Esophagus muscularis mucosa (tissue), 4 donors: ENCODE results near the gene CATSPERE. TPM values are rescaled to one million over a fixed set of nuclear protein-coding genes. Genes with fewer than 3 reads are reported as not detected.
"Not testable (repeated sequence)": the region's sequence is repeated elsewhere in the genome, so short reads cannot be mapped to it uniquely, and the experiment has no call there.

Experiments
- DNase-seq: peaks from one replicate; pipeline ENCODE4 v3.0.0-alpha.2; 2017; ENCODE audit errors: extremely low spot score
- H3K27ac ChIP-seq, 4 donors: fragments of 200-600 bp; sonication (generic); replicated peaks in 1 of 4; 1 replicate in 3 of 4; 2 replicates in 1 of 4; pipeline ENCODE4 v1.5.1; 2016 to 2019; ENCODE audit warnings: mild to moderate bottlenecking in 1 of 4
- H3K27me3 ChIP-seq, 4 donors: fragments of 200-600 bp; sonication (generic); one replicate each; pipeline versions ENCODE4 v1.5.1 to v1.6.0; 2016 to 2019
- H3K36me3 ChIP-seq, 4 donors: fragments of 200-600 bp; sonication (generic); one replicate each; pipeline ENCODE4 v1.5.1; 2016 to 2019
- H3K4me1 ChIP-seq, 4 donors: fragments of 200-600 bp; sonication (generic); one replicate each; pipeline ENCODE4 v1.5.1; 2016 to 2019
- H3K4me3 ChIP-seq, 4 donors: fragments of 200-600 bp; sonication (generic); 1 replicate in 2 of 4; 2 replicates in 2 of 4; pipeline ENCODE4 v1.5.1; 2016 to 2019; ENCODE audit warnings: mild to moderate bottlenecking in 4 of 4, moderate library complexity in 1 of 4
- H3K9me3 ChIP-seq, 4 donors: fragments of 200-600 bp; sonication (generic); 1 replicate in 3 of 4; 2 replicates in 1 of 4; pipeline ENCODE4 v1.5.1; 2016 to 2019
- EP300 ChIP-seq: sonication (generic); formaldehyde crosslinking; IDR thresholded peaks from one replicate; pipeline ENCODE4 v1.6.1; 2017; ENCODE audit warnings: antibody characterized with exemption
- POLR2A ChIP-seq: fragments of 450-650 bp; IDR thresholded peaks from one replicate; pipeline ENCODE4 v1.6.1; 2017; ENCODE audit warnings: antibody characterized with exemption, moderate library complexity, mild to moderate bottlenecking, low read depth
- POLR2AphosphoS5 ChIP-seq, 2 donors: sonication (generic); formaldehyde crosslinking; IDR thresholded peaks; one replicate each; pipeline ENCODE4 v1.6.1; 2017; ENCODE audit warnings: antibody characterized with exemption in 2 of 2
- WGBS: methylation state at CpG from one replicate; pipeline ENCODE4 v1.1.5; 2018; 5-methylcytosine and 5-hydroxymethylcytosine counted together
- intact Hi-C: fragments of 100-400 bp; cut with DNase I; formaldehyde crosslinking; loops from one replicate; pipeline ENCODE4 v1.15.1; 2023
- small RNA-seq, 3 donors: library from RNA; depleted of rRNA; stranded (forward); fragments of <200 nt; gene quantifications; one replicate each; pipeline ENCODE3, GENCODE V24; 2016
- total RNA-seq, 4 donors: library from RNA; depleted of rRNA; stranded (reverse); fragments of >200 nt; gene quantifications; one replicate each; pipeline versions ENCODE4 v1.1.0 to v1.2.1, GENCODE V29; 2016
- TF ChIP-seq, protein P1 (sequence below), 3 experiments: fragments of 200-600 bp in 2 of 3; fragments of 450-650 bp in 1 of 3; sonication (generic) in 2 of 3; IDR thresholded peaks; one replicate each; pipeline ENCODE4 v1.5.1; 2017 to 2019; ENCODE audit warnings: antibody characterized with exemption in 3 of 3, mild to moderate bottlenecking in 2 of 3, moderate library complexity in 1 of 3

Gene CATSPERE
- total RNA-seq, 4 donors from 2014 or later: 1.4 to 3.5 (median 2.1) TPM

DNA sequence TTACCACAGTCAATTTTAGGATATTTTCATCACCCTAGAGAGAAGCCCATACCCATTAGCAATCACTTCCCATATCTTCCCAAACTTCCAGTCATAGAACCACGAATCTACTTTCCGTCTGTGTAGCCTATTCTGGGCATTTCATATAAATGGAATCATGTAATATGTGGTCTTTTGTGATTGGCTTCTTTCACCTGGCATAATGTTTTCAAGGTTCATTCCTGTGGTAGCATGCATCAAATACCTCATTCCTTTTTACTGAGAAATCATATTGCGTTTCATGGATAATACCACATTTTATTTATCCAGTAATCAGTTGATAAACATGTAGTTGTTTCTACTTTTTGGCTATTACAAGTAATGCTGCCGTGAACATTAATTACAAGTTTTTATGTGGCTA is 213.4 kb downstream of the CATSPERE start:
- no peak overlapping the region for H3K27ac ChIP-seq

DNA sequence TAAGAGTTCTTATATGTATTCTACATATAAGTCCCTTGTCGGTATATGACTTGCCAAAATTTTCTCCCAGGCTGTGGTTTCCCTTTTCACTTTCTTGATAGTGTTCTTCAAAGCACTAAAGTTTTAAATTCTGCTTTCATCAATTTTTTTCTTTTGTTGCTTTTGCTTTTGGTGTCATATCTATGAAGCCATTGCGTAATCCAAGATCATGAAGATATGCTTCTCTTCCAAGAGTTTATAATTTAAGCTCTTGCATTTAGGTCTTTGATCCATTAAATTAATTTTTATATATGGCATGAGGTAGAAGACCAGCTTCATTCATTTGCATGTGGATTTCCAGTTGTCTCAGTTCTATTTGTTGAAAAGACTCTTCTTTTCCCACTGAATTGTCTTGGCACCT is 214.1 kb downstream of the CATSPERE start:
- WGBS: 97% methylated on average over 2 of the region's 2 CpGs
- Histone ChIP-seq H3K36me3 (no peaks in the 10 kb centered on the region), H3K27ac (no peak overlapping the region), H3K27me3 (no peaks in the 10 kb centered on the region), H3K9me3 (no peaks in the 10 kb centered on the region), H3K4me1 (peaks cover 24 to 55% (median 38%) of the 10 kb centered on the region in 4 donors), H3K4me3 (no peak overlapping the region)
- no peak for TF ChIP-seq EP300
- TF ChIP-seq POLR2AphosphoS5 (IDR thresholded peaks at IDR 0.05): no peak
- TF ChIP-seq, protein P1, sequence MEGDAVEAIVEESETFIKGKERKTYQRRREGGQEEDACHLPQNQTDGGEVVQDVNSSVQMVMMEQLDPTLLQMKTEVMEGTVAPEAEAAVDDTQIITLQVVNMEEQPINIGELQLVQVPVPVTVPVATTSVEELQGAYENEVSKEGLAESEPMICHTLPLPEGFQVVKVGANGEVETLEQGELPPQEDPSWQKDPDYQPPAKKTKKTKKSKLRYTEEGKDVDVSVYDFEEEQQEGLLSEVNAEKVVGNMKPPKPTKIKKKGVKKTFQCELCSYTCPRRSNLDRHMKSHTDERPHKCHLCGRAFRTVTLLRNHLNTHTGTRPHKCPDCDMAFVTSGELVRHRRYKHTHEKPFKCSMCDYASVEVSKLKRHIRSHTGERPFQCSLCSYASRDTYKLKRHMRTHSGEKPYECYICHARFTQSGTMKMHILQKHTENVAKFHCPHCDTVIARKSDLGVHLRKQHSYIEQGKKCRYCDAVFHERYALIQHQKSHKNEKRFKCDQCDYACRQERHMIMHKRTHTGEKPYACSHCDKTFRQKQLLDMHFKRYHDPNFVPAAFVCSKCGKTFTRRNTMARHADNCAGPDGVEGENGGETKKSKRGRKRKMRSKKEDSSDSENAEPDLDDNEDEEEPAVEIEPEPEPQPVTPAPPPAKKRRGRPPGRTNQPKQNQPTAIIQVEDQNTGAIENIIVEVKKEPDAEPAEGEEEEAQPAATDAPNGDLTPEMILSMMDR (IDR thresholded peaks at IDR 0.05): no peak
- no peak for TF ChIP-seq POLR2A
- no peak for DNase-seq
- intact Hi-C loops: no loop called here

More for the DNA sequence above, 213.4 kb downstream of the CATSPERE start:
- 72% methylated on average over 4 of the region's 4 CpGs for WGBS
- Histone ChIP-seq H3K4me3 (no peak overlapping the region), H3K4me1 (peaks cover 23 to 53% (median 38%) of the 10 kb centered on the region in 4 donors), H3K27me3 (no peaks in the 10 kb centered on the region), H3K9me3 (no peaks in the 10 kb centered on the region), H3K36me3 (no peaks in the 10 kb centered on the region)
- no peak for TF ChIP-seq EP300
- TF ChIP-seq, protein P1 (IDR thresholded peaks at IDR 0.05): no peak
- no peak for TF ChIP-seq POLR2A
- TF ChIP-seq POLR2AphosphoS5 (IDR thresholded peaks at IDR 0.05): no peak
- DNase-seq: no peak
- intact Hi-C loops: no loop called here

DNA sequence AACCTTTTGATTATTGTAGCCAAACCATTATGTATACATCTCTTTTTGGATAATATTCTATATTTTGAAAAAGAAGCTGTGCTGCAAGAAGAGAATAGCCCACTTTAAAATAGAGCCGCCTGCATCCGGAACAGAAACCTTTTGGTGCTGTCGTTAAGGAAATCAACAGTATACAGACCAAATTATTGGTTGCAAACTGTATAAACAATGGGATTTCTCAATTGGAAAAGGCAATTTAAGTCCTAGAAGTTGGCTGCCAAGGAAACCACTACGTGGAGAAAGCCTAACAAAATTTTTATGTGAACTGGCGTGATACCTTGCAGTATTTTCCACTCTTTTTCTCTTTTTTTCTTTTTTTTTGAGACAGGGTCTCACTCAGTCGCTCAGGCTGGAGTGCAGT is 217.6 kb downstream of the CATSPERE start:
- Histone ChIP-seq H3K4me3 (no peak overlapping the region), H3K9me3 (no peaks in the 10 kb centered on the region), H3K4me1 (peaks cover 16 to 37% (median 22%) of the 10 kb centered on the region in 4 donors), H3K27me3 (no peaks in the 10 kb centered on the region), H3K27ac (peak overlapping the region in 1 of 4 donors; percentile 20), H3K36me3 (peaks cover 0 to 13% (median 3%) of the 10 kb centered on the region in 4 donors)
- DNase-seq: no peak
- intact Hi-C loops: no loop called here
- TF ChIP-seq POLR2AphosphoS5 (IDR thresholded peaks at IDR 0.05) (no peak), EP300 (no peak), POLR2A (no peak)
- TF ChIP-seq, protein P1 (IDR thresholded peaks at IDR 0.05): no peak
- 50% methylated on average over 6 of the region's 6 CpGs for WGBS

DNA sequence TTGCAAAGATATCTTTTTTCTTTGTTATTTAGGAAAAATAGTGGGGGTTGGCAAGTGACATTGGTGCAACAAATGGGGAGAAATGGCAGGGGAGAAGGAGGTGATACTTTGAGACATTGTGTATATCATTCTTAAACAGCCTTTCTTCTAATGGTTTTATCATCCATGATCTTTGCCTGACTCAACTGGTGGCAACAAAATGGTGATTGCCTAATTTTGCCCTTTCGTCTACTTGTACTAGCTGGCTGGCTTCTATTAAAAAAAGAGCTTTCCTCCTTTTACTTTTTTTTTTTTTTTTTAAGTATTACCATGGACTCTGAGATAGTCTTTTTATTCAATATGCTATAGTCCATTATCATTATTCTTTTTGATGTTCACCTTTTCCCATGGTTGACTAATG is 219.6 kb downstream of the CATSPERE start:
- Histone ChIP-seq H3K27ac (no peak overlapping the region), H3K27me3 (no peaks in the 10 kb centered on the region), H3K9me3 (no peaks in the 10 kb centered on the region), H3K4me3 (no peak overlapping the region), H3K4me1 (peaks cover 11 to 29% (median 20%) of the 10 kb centered on the region in 4 donors), H3K36me3 (peaks cover 0 to 13% (median 3%) of the 10 kb centered on the region in 4 donors)
- DNase-seq: no peak
- WGBS: 88% methylated on average over 1 of the region's 1 CpG
- TF ChIP-seq, protein P1 (IDR thresholded peaks at IDR 0.05): no peak
- TF ChIP-seq EP300 (no peak), POLR2AphosphoS5 (IDR thresholded peaks at IDR 0.05) (no peak), POLR2A (no peak)
- intact Hi-C loops: no loop called here

DNA sequence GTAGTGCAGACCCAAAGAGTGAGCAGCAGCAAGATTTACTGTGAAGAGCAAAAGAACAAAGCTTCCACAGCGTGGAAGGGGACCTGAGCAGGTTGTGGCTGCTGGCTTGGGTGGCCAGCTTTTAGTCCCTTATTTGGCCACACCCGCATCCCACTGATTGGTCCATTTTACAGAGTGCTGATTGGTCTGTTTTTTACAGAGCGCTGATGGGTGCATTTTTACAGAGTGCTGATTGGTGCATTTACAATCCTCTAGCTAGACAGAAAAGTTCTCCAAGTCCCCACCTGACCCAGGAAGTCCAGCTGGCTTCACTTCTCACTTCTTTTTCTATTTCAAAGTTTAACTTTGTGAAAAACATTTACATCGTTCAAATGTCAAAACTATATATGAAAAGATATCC is 221.0 kb downstream of the CATSPERE start:
- H3K27ac ChIP-seq, H3K4me3 ChIP-seq, intact Hi-C loops, DNase-seq, H3K27me3 ChIP-seq, H3K9me3 ChIP-seq: not testable (repeated sequence)
- WGBS: 91% methylated on average over 4 of the region's 4 CpGs
- Histone ChIP-seq H3K36me3 (peaks cover 0 to 23% (median 7%) of the 10 kb centered on the region in 4 donors), H3K4me1 (peaks cover 13 to 29% (median 20%) of the 10 kb centered on the region in 4 donors)

Small RNA genes lying within 50 kb of the gene (small RNA-seq; reads per million reads assigned to genes)
- gene CYCSP5: 0 reads per million in 3 donors

Other genes with a start within 250 kb of the CATSPERE start
- gene ADSS2, start 9.4 kb upstream of the CATSPERE start, total RNA-seq: 10 to 100 TPM; 40.9 to 49.4 (median 46.7) TPM
- 10 to 100 TPM; 30.3 to 59.6 (median 31.4) TPM for gene DESI2, start 191.9 kb downstream of the CATSPERE start, total RNA-seq